Peyer's patch (tissue), 4 donors: ENCODE measurements around the gene ZNF337. TPM values are rescaled to one million over a fixed set of nuclear protein-coding genes. Genes with fewer than 3 reads are reported as not detected.

Source experiments
- DNase-seq, 3 donors: peaks; one replicate each; pipeline ENCODE4 v3.0.0-alpha.2; 2017 to 2019
- H3K27ac ChIP-seq, 4 donors: fragments of 200-600 bp; sonication (generic); one replicate each; pipeline ENCODE4 v1.5.1; 2016 to 2019
- H3K27me3 ChIP-seq, 2 donors: fragments of 200-600 bp; sonication (generic); one replicate each; pipeline ENCODE4 v1.5.1; 2019
- H3K36me3 ChIP-seq, 3 donors: fragments of 200-600 bp; sonication (generic); one replicate each; pipeline ENCODE4 v1.5.1; 2016 to 2019
- H3K4me1 ChIP-seq, 4 donors: fragments of 200-600 bp; sonication (generic); one replicate each; pipeline ENCODE4 v1.5.1; 2016 to 2019
- H3K4me3 ChIP-seq, 4 donors: fragments of 200-600 bp; sonication (generic); 1 replicate in 3 of 4; 2 replicates in 1 of 4; pipeline ENCODE4 v1.5.1; 2016 to 2019; ENCODE audit warnings: mild to moderate bottlenecking in 1 of 4
- H3K9me3 ChIP-seq, 4 donors: fragments of 200-600 bp; sonication (generic); one replicate each; pipeline ENCODE4 v1.5.1; 2016 to 2019; ENCODE audit warnings: mild to moderate bottlenecking in 1 of 4
- POLR2A ChIP-seq, 2 donors: fragments of 450-650 bp; IDR thresholded peaks; one replicate each; pipeline ENCODE4 v1.5.1; 2017; ENCODE audit warnings: antibody characterized with exemption in 2 of 2, mild to moderate bottlenecking in 2 of 2, moderate library complexity in 2 of 2
- total RNA-seq, 4 donors: library from RNA; depleted of rRNA; stranded (reverse); fragments of >200 nt; gene quantifications; one replicate each; pipeline ENCODE4 v1.1.0, GENCODE V29; 2016
- TF ChIP-seq, protein P1 (sequence below), 6 experiments: fragments of 450-650 bp in 4 of 6; fragments of 200-600 bp in 2 of 6; sonication (generic) in 1 of 6; IDR thresholded peaks; one replicate each; pipeline ENCODE4 v1.5.1; 2017 to 2019; ENCODE audit warnings: antibody characterized with exemption in 6 of 6, mild to moderate bottlenecking in 3 of 6, moderate library complexity in 1 of 6

ZNF337 gene
- total RNA-seq, 4 donors from 2014 or later, result 7.9 to 18.1 (median 17.6) TPM

- Histone ChIP-seq H3K4me3 (no peak overlapping the region), H3K36me3 (peaks cover 0 to 52% (median 0%) of the 10 kb centered on the region in 3 donors), H3K27ac (no peak overlapping the region), H3K4me1 (no peaks in the 10 kb centered on the region), H3K9me3 (no peaks in the 10 kb centered on the region), H3K27me3 (no peaks in the 10 kb centered on the region)
- no peak for DNase-seq
- no peak for TF ChIP-seq POLR2A (IDR thresholded peaks at IDR 0.05)
- TF ChIP-seq, protein P1, sequence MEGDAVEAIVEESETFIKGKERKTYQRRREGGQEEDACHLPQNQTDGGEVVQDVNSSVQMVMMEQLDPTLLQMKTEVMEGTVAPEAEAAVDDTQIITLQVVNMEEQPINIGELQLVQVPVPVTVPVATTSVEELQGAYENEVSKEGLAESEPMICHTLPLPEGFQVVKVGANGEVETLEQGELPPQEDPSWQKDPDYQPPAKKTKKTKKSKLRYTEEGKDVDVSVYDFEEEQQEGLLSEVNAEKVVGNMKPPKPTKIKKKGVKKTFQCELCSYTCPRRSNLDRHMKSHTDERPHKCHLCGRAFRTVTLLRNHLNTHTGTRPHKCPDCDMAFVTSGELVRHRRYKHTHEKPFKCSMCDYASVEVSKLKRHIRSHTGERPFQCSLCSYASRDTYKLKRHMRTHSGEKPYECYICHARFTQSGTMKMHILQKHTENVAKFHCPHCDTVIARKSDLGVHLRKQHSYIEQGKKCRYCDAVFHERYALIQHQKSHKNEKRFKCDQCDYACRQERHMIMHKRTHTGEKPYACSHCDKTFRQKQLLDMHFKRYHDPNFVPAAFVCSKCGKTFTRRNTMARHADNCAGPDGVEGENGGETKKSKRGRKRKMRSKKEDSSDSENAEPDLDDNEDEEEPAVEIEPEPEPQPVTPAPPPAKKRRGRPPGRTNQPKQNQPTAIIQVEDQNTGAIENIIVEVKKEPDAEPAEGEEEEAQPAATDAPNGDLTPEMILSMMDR (IDR thresholded peaks at IDR 0.05), result no peak
These were observed 21.5 kb downstream of the ZNF337 start for GRCh38 chr20:25675161-25675560.

GRCh38 chr20:25672659-25673235 is 23.9 kb downstream of the ZNF337 start:
- H3K9me3 ChIP-seq, result no peaks in the 10 kb centered on the region
- DNase-seq, result no peak
- H3K4me3 ChIP-seq, result no peak overlapping the region
- no peak for TF ChIP-seq POLR2A (IDR thresholded peaks at IDR 0.05)
- TF ChIP-seq, protein P1 (IDR thresholded peaks at IDR 0.05), result no peak
- H3K36me3 ChIP-seq, result peaks cover 0 to 47% (median 0%) of the 10 kb centered on the region in 3 donors
- H3K27ac ChIP-seq, result no peak overlapping the region
- no peaks in the 10 kb centered on the region for H3K27me3 ChIP-seq
- no peaks in the 10 kb centered on the region for H3K4me1 ChIP-seq

GRCh38 chr20:25669826-25670422 is 26.7 kb downstream of the ZNF337 start:
- TF ChIP-seq, protein P1 (IDR thresholded peaks at IDR 0.05), result no peak
- TF ChIP-seq POLR2A (IDR thresholded peaks at IDR 0.05), result no peak
- Histone ChIP-seq H3K27ac (no peak overlapping the region), H3K4me3 (no peak overlapping the region), H3K4me1 (no peaks in the 10 kb centered on the region), H3K36me3 (peaks cover 0 to 19% (median 0%) of the 10 kb centered on the region in 3 donors), H3K27me3 (no peaks in the 10 kb centered on the region), H3K9me3 (no peaks in the 10 kb centered on the region)
- no peak for DNase-seq

- Histone ChIP-seq H3K36me3 (peaks cover 0 to 5% (median 0%) of the 10 kb centered on the region in 3 donors), H3K4me1 (no peaks in the 10 kb centered on the region), H3K4me3 (no peak overlapping the region), H3K27me3 (no peaks in the 10 kb centered on the region), H3K9me3 (no peaks in the 10 kb centered on the region), H3K27ac (no peak overlapping the region)
- DNase-seq, result no peak
- TF ChIP-seq, protein P1 (IDR thresholded peaks at IDR 0.05), result no peak
- TF ChIP-seq POLR2A (IDR thresholded peaks at IDR 0.05), result no peak
These were observed 28.2 kb downstream of the ZNF337 start for GRCh38 chr20:25668446-25668845.

DNA sequence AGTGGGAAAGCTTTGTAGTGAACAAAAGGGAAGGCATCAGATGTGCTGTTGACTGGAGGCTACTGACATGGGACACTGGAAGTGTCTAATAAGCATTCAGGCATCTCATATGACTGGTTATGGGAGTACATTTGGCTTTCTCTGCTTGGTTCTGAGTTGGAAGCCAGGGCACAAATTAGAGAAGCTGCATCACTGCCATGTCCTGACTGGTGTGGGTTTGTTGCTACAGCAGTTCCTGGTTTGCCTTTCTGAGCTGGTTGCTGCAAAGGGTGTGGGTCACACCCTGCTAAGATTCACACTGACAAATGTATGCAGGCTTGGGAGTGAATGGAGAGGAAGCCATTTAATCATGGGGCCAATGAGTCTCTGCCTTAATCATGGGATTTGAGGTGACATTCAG is 36.7 kb downstream of the ZNF337 start:
- no peak overlapping the region for H3K27ac ChIP-seq

More for the DNA sequence above, 36.7 kb downstream of the ZNF337 start:
- Histone ChIP-seq H3K36me3 (no peaks in the 10 kb centered on the region), H3K4me3 (no peak overlapping the region), H3K9me3 (no peaks in the 10 kb centered on the region), H3K4me1 (no peaks in the 10 kb centered on the region), H3K27me3 (no peaks in the 10 kb centered on the region)
- TF ChIP-seq, protein P1 (IDR thresholded peaks at IDR 0.05), result no peak
- no peak for TF ChIP-seq POLR2A (IDR thresholded peaks at IDR 0.05)
- no peak for DNase-seq
